HG03558 (cell line): ENCODE data around the gene CYBRD1.

Source experiments
- ATAC-seq: cut with Tn5 transposase; IDR thresholded peaks from one replicate; pipeline ENCODE4 v1.9.1; 2021; ENCODE audit warnings: moderate number of reproducible peaks; ENCODE audit not compliant: unreplicated experiment; ENCODE audit errors: extremely low read depth

CYBRD1 gene

GRCh38 chr2:171592036-171592555 lies 69.8 kb downstream of the CYBRD1 start:
- no peak for ATAC-seq

DNA sequence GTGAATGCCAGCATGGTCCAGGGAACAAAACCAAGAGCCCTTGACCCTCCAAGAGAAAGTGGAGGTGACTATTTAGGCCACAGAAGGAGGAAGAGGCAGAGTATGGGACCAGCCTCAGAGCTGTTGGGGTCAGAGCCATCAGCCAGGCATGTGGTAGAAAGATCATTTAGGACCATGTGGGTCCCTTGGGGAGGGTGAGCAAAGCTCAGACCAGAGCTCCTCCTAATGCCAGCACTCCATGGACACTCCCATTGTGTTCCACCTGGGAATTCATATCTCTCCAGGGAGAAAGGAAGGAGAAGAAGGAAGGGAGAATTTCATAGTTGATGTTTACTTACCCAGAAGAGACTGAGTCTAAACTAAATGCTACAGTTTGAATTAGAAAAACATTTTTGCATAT lies 73.2 kb downstream of the CYBRD1 start:
- no peak for ATAC-seq

- no peak for ATAC-seq
Observed at GRCh38 chr2:171595896-171596295, 73.6 kb downstream of the CYBRD1 start.

GRCh38 chr2:171598713-171599319 lies 76.5 kb downstream of the CYBRD1 start:
- ATAC-seq, result peak; percentile 70

DNA sequence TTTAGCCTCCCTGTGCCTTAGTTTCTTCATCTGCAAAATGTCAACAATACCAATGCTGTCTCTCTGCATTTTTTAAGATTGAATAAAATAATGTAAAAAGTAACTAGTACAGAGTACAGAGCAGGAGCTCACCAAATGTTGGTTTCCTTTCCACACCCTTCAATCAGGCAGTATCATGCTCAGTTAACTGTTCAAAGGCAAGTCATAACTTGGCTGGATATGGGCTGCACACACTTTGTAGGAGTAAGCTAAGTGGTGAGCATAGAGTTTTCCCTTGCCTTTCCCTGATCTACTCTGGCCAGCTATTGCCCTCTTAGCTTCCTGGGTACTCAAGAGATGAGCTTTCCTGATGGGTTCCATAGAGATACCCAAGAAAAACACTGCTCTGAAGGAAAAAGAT lies 77.9 kb downstream of the CYBRD1 start:
- ATAC-seq, result no peak

DNA sequence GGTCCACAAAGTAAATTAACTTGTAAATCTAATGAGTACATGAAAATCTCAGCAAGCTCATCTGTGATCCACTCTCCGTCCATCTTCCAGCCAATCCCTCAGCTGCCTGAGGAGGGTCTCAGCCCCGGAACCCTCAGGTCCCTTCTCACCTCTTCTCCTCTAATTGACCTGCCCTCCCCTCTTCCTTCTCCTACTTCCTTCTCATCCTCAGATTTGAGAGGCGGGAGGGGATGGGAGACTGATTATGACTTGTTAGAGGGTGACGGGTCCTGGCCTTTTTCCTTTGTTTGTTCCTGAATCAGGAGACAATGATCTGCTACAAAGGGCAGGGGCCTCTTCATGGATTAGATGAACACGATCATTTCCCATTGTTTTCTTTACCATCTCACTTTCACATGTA lies 80.1 kb downstream of the CYBRD1 start:
- no peak for ATAC-seq
